Thyroid gland (tissue), 4 donors: ENCODE measurements around the gene MIP.

Experiments used
- CTCF ChIP-seq, 6 experiments: fragments of 200-600 bp in 3 of 6; fragments of 450-650 bp in 3 of 6; sonication (generic) in 3 of 6; IDR thresholded peaks; one replicate each; pipeline ENCODE4 v1.5.1; 2016 to 2019; ENCODE audit warnings: antibody characterized with exemption in 6 of 6, mild to moderate bottlenecking in 2 of 6, inconsistent platforms in 1 of 6, moderate library complexity in 1 of 6
- POLR2A ChIP-seq, 2 donors: fragments of 450-650 bp; IDR thresholded peaks; one replicate each; pipeline ENCODE4 v1.6.1; 2017; ENCODE audit warnings: antibody characterized with exemption in 2 of 2, mild to moderate bottlenecking in 2 of 2, moderate library complexity in 1 of 2

- no peak for TF ChIP-seq CTCF (IDR thresholded peaks at IDR 0.05)
- no peak for TF ChIP-seq POLR2A (IDR thresholded peaks at IDR 0.05)
These were observed 23.2 kb downstream of the MIP start for GRCh38 chr12:56431288-56431687.
